Dendritic cell treated with granulocyte-macrophage colony-stimulating factor and Interleukin-4, amounts not matched to agents 40 ng/mL and 50 ng/mL, for 4 days (primary cell): ENCODE results near the gene CCDC15.
A peak's percentile ranks its signal among the peaks of the same experiment; 100 is the strongest.

Source experiments
- H3K27ac Mint-ChIP-seq: one replicate; pipeline ENCODE4 v1.8.0; 2022; ENCODE audit warnings: mild to moderate bottlenecking, mixed read lengths
- H3K27me3 Mint-ChIP-seq: one replicate; pipeline ENCODE4 v1.8.0; 2022; ENCODE audit warnings: mild to moderate bottlenecking, mixed read lengths
- H3K36me3 Mint-ChIP-seq: one replicate; pipeline ENCODE4 v1.8.0; 2022; ENCODE audit warnings: low read depth, mixed read lengths
- H3K4me1 Mint-ChIP-seq: one replicate; pipeline ENCODE4 v1.8.0; 2022; ENCODE audit warnings: low read depth, mixed read lengths
- H3K4me3 Mint-ChIP-seq: one replicate; pipeline ENCODE4 v1.8.0; 2022; ENCODE audit warnings: mild to moderate bottlenecking, moderate library complexity, mixed read lengths
- H3K9me3 Mint-ChIP-seq: one replicate; pipeline ENCODE4 v1.8.0; 2022; ENCODE audit warnings: mixed read lengths
- intact Hi-C: fragments of 100-400 bp; cut with micrococcal nuclease; formaldehyde crosslinking; loops from one replicate; pipeline ENCODE4 v1.15.0; 2022

Gene CCDC15

GRCh38 chr11:124953753-124954589 is at the start of gene CCDC15:
Gene CCDC15 (plus strand): TSS chr11:124954202. CDS start chr11:124954733, 531 bp downstream.
- Mint-ChIP-seq H3K4me1 (no peaks in the 10 kb centered on the region), H3K9me3 (peaks cover 2% of the 10 kb centered on the region), H3K27me3 (peaks cover 2% of the 10 kb centered on the region), H3K36me3 (no peaks in the 10 kb centered on the region), H3K27ac (no peak within 1 kb of the TSS), H3K4me3 (no peak within 1 kb of the TSS)
- intact Hi-C loops, result loop anchor here (1.0 to 10.0 kb wide), 5 partner anchors 77 to 931 kb away; partner anchors contain the start of genes HYLS1, SIAE, SLC37A2 and SPA17

GRCh38 chr11:124915541-124916369 is 38.2 kb upstream of the CCDC15 start:
- intact Hi-C loops, result no loop called here
- no peak overlapping the region for H3K4me3 Mint-ChIP-seq

GRCh38 chr11:124916370-124916710 is 37.7 kb upstream of the CCDC15 start:
- Mint-ChIP-seq H3K9me3 (peaks cover 14% of the 10 kb centered on the region), H3K27ac (no peak overlapping the region), H3K27me3 (peaks cover 12% of the 10 kb centered on the region), H3K36me3 (no peaks in the 10 kb centered on the region), H3K4me3 (no peak overlapping the region), H3K4me1 (no peaks in the 10 kb centered on the region)
- intact Hi-C loops, result no loop called here

More at GRCh38 chr11:124915541-124916369, 38.2 kb upstream of the CCDC15 start:
- Mint-ChIP-seq H3K27me3 (peaks cover 11% of the 10 kb centered on the region), H3K9me3 (peaks cover 20% of the 10 kb centered on the region), H3K4me1 (no peaks in the 10 kb centered on the region), H3K36me3 (no peaks in the 10 kb centered on the region), H3K27ac (no peak overlapping the region)

GRCh38 chr11:124917115-124917637 is 36.8 kb upstream of the CCDC15 start:
- intact Hi-C loops, result no loop called here
- Mint-ChIP-seq H3K27ac (no peak overlapping the region), H3K4me3 (no peak overlapping the region), H3K27me3 (peaks cover 18% of the 10 kb centered on the region), H3K4me1 (no peaks in the 10 kb centered on the region), H3K36me3 (no peaks in the 10 kb centered on the region), H3K9me3 (peaks cover 6% of the 10 kb centered on the region)

- no peak within 1 kb of the TSS for H3K4me3 Mint-ChIP-seq
- no peaks in the 10 kb centered on the region for H3K4me1 Mint-ChIP-seq
- H3K27me3 Mint-ChIP-seq, result peaks cover 32% of the 10 kb centered on the region
- no peaks in the 10 kb centered on the region for H3K36me3 Mint-ChIP-seq
- H3K27ac Mint-ChIP-seq, result no peak within 1 kb of the TSS
- intact Hi-C loops, result no loop called here
- no peaks in the 10 kb centered on the region for H3K9me3 Mint-ChIP-seq
Measured at GRCh38 chr11:124918950-124919349, 35.1 kb upstream of the CCDC15 start, which contains the start of gene HEPN1. Gene HEPN1 (plus strand): TSS chr11:124919250.

GRCh38 chr11:124919898-124920297 is 34.1 kb upstream of the CCDC15 start:
- H3K27ac Mint-ChIP-seq, result no peak overlapping the region
- no peak overlapping the region for H3K4me3 Mint-ChIP-seq
- no peaks in the 10 kb centered on the region for H3K36me3 Mint-ChIP-seq
- peaks cover 34% of the 10 kb centered on the region for H3K27me3 Mint-ChIP-seq
- no peaks in the 10 kb centered on the region for H3K4me1 Mint-ChIP-seq
- H3K9me3 Mint-ChIP-seq, result no peaks in the 10 kb centered on the region
- intact Hi-C loops, result no loop called here

GRCh38 chr11:124920356-124920755 is 33.6 kb upstream of the CCDC15 start:
- no peaks in the 10 kb centered on the region for H3K9me3 Mint-ChIP-seq
- no peak overlapping the region for H3K4me3 Mint-ChIP-seq
- intact Hi-C loops, result no loop called here
- no peak overlapping the region for H3K27ac Mint-ChIP-seq
- no peaks in the 10 kb centered on the region for H3K36me3 Mint-ChIP-seq
- H3K4me1 Mint-ChIP-seq, result no peaks in the 10 kb centered on the region
- peaks cover 36% of the 10 kb centered on the region for H3K27me3 Mint-ChIP-seq

GRCh38 chr11:124920870-124921609 is 33.0 kb upstream of the CCDC15 start:
- Mint-ChIP-seq H3K4me1 (no peaks in the 10 kb centered on the region), H3K27ac (no peak overlapping the region), H3K4me3 (peak overlapping the region; percentile 47), H3K36me3 (no peaks in the 10 kb centered on the region), H3K9me3 (no peaks in the 10 kb centered on the region), H3K27me3 (peaks cover 36% of the 10 kb centered on the region)
- intact Hi-C loops, result no loop called here

- no peaks in the 10 kb centered on the region for H3K36me3 Mint-ChIP-seq
- H3K4me3 Mint-ChIP-seq, result no peak overlapping the region
- no peaks in the 10 kb centered on the region for H3K4me1 Mint-ChIP-seq
- H3K9me3 Mint-ChIP-seq, result no peaks in the 10 kb centered on the region
- no peak overlapping the region for H3K27ac Mint-ChIP-seq
- intact Hi-C loops, result no loop called here
- H3K27me3 Mint-ChIP-seq, result peaks cover 36% of the 10 kb centered on the region
Measured at GRCh38 chr11:124922831-124923230, 31.2 kb upstream of the CCDC15 start.

- H3K4me3 Mint-ChIP-seq, result no peak overlapping the region
- no peaks in the 10 kb centered on the region for H3K9me3 Mint-ChIP-seq
- no peaks in the 10 kb centered on the region for H3K4me1 Mint-ChIP-seq
- peaks cover 36% of the 10 kb centered on the region for H3K27me3 Mint-ChIP-seq
- H3K36me3 Mint-ChIP-seq, result no peaks in the 10 kb centered on the region
- intact Hi-C loops, result no loop called here
- no peak overlapping the region for H3K27ac Mint-ChIP-seq
Measured at GRCh38 chr11:124923296-124923695, 30.7 kb upstream of the CCDC15 start.

- H3K27me3 Mint-ChIP-seq, result peaks cover 2% of the 10 kb centered on the region
- H3K4me3 Mint-ChIP-seq, result no peak overlapping the region
- H3K9me3 Mint-ChIP-seq, result no peaks in the 10 kb centered on the region
- peaks cover 9% of the 10 kb centered on the region for H3K4me1 Mint-ChIP-seq
- no peak overlapping the region for H3K27ac Mint-ChIP-seq
- intact Hi-C loops, result no loop called here
- no peaks in the 10 kb centered on the region for H3K36me3 Mint-ChIP-seq
Measured at GRCh38 chr11:124928942-124929665, 24.9 kb upstream of the CCDC15 start.

GRCh38 chr11:124930799-124931198 is 23.2 kb upstream of the CCDC15 start:
- Mint-ChIP-seq H3K27ac (no peak overlapping the region), H3K4me1 (peaks cover 9% of the 10 kb centered on the region), H3K36me3 (no peaks in the 10 kb centered on the region), H3K4me3 (no peak overlapping the region), H3K27me3 (peaks cover 2% of the 10 kb centered on the region), H3K9me3 (no peaks in the 10 kb centered on the region)
- intact Hi-C loops, result no loop called here
